Uterus (tissue), 4 donors: ENCODE results near the gene PRRG2. TPM values are rescaled to one million over a fixed set of nuclear protein-coding genes. Genes with fewer than 3 reads are reported as not detected.

ENCODE experiments used
- DNase-seq, 2 donors: peaks; one replicate each; pipeline ENCODE4 v3.0.0-alpha.2; 2019 to 2020
- H3K27ac ChIP-seq, 2 donors: fragments of 200-600 bp; sonication (generic); 1 replicate in 1 of 2; 2 replicates in 1 of 2; pipeline ENCODE4 v1.5.1; 2016 to 2018
- H3K27me3 ChIP-seq, 2 donors: fragments of 200-600 bp; sonication (generic); one replicate each; pipeline ENCODE4 v1.5.1; 2018 to 2019; ENCODE audit warnings: control low read depth in 1 of 2
- H3K36me3 ChIP-seq, 2 donors: fragments of 200-600 bp; sonication (generic); one replicate each; pipeline ENCODE4 v1.5.1; 2019; ENCODE audit warnings: control low read depth in 1 of 2
- H3K4me1 ChIP-seq, 2 donors: fragments of 200-600 bp; sonication (generic); one replicate each; pipeline ENCODE4 v1.5.1; 2018 to 2019; ENCODE audit warnings: control low read depth in 1 of 2
- H3K4me3 ChIP-seq, 2 donors: fragments of 200-600 bp; sonication (generic); 1 replicate in 1 of 2; 2 replicates in 1 of 2; pipeline ENCODE4 v1.5.1; 2018 to 2019; ENCODE audit warnings: mild to moderate bottlenecking in 1 of 2
- H3K9me3 ChIP-seq, 2 donors: fragments of 200-600 bp; sonication (generic); one replicate each; pipeline ENCODE4 v1.5.1; 2019; ENCODE audit warnings: control low read depth in 1 of 2
- CTCF ChIP-seq, 4 experiments: fragments of 200-600 bp in 2 of 4; fragments of 450-650 bp in 2 of 4; sonication (generic) in 2 of 4; IDR thresholded peaks; one replicate each; pipeline ENCODE4 v1.5.1; 2016 to 2019; ENCODE audit warnings: antibody characterized with exemption in 4 of 4, mild to moderate bottlenecking in 2 of 4, moderate library complexity in 1 of 4
- POLR2A ChIP-seq, 2 donors: fragments of 450-650 bp; IDR thresholded peaks; one replicate each; pipeline ENCODE4 v1.6.1; 2016; ENCODE audit warnings: antibody characterized with exemption in 2 of 2, mild to moderate bottlenecking in 1 of 2, moderate library complexity in 1 of 2
- intact Hi-C: fragments of 100-400 bp; cut with DNase I; formaldehyde crosslinking; loops from one replicate; pipeline ENCODE4 v1.15.1; 2023; ENCODE audit warnings: low total_unique reads
- total RNA-seq, 4 donors: library from RNA; depleted of rRNA in 3 of 4; stranded (reverse); fragments of >200 nt in 3 of 4; gene quantifications; one replicate each; pipeline versions ENCODE4 v1.1.0 to v1.2.4, GENCODE V29; 2014 to 2023
- donor health status: DM: yes; HTN: yes; CAD: no.

The PRRG2 gene
- total RNA-seq, 4 donors from 2014 or later = 0.95 to 1.4 TPM; not detected in 2

- no peaks in the 10 kb centered on the region for H3K4me1 ChIP-seq
- TF ChIP-seq CTCF (IDR thresholded peaks at IDR 0.05) = no peak
- TF ChIP-seq POLR2A (IDR thresholded peaks at IDR 0.05) = no peak
- H3K9me3 ChIP-seq = no peaks in the 10 kb centered on the region
- no peak overlapping the region for H3K4me3 ChIP-seq
- DNase-seq = no peak
- peak overlapping the region in 1 of 2 donors; percentile 40 for H3K27ac ChIP-seq
- intact Hi-C loops = no loop called here
- H3K36me3 ChIP-seq = no peaks in the 10 kb centered on the region
- H3K27me3 ChIP-seq = no peaks in the 10 kb centered on the region
These were observed 27.5 kb upstream of the PRRG2 start for GRCh38 chr19:49553451-49554271.

DNA sequence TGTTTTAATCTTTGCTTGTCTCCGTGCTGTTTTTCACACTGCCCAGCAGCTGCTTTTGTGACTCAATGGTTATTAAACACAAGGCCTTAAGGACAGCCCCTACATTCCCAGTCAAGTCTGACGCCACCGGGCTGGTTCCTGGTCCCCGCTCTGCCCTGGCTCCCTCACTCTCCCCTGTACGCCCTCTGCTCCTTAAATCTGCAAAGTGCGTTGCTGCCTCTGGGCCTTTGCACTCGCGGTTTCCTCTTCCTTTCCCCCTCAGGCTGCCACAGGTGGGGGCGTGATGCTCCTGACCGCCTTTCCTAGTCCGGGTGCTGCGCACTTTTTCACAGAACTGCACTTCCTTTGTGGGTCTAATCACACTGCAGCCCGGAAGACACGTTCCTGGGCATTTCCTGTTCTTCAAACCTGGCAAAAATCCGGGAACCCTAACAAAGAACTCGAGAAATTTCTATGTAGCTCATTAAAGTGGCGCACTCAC is 26.4 kb upstream of the PRRG2 start:
- intact Hi-C loops = no loop called here
- Histone ChIP-seq H3K4me3 (no peak overlapping the region), H3K9me3 (no peaks in the 10 kb centered on the region), H3K27me3 (no peaks in the 10 kb centered on the region), H3K36me3 (no peaks in the 10 kb centered on the region), H3K27ac (peak overlapping the region; percentile 40 to 43), H3K4me1 (no peaks in the 10 kb centered on the region)
- peak in 1 of 2 donors; percentile 48 for DNase-seq
- TF ChIP-seq POLR2A (IDR thresholded peaks at IDR 0.05) (no peak), CTCF (IDR thresholded peaks at IDR 0.05) (no peak)

DNA sequence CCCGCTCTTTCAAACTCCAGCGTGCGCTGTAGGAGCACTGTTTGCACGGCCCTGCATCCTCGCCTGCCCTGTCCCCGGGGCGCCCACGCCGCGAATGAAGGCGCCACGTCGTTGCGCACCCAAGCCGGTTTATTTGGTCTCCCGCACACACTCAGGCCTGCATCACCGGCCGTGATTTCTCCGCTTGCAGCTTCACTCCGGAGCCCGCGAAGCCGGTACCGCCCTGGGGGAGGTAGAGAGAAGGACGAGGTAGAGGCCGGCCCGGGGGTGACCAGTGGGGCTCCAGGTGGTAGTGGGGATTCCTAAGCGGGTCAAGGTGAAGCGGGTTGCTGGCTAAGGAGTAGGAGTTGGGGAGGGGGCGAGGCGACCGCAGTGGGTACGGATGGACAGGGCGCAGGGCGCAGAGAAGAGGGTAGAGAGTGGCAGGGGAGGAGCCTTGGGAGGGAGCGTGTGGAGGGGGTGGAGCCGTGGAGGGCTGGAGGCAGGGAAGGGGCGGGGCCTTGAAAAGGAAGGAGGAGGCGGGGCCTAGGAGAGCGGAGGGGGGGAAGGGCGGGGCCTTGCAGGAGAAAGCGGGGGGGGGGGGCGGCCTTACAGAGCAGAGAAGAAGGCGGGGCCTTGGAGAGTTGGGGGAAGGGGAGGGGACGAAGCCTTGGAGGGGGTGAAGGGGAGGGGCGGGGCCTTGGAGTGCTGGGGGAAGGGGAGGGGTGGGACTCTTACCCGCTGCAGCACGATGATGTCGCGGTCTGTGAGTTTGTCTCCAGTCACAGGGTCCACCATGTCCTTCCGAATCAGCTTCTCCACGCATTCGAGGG is 25.3 kb upstream of the PRRG2 start:
- Histone ChIP-seq H3K27ac (peak overlapping the region; percentile 31 to 48), H3K27me3 (no peaks in the 10 kb centered on the region), H3K4me1 (no peaks in the 10 kb centered on the region), H3K9me3 (no peaks in the 10 kb centered on the region), H3K4me3 (no peak overlapping the region), H3K36me3 (no peaks in the 10 kb centered on the region)
- TF ChIP-seq CTCF (IDR thresholded peaks at IDR 0.05) (no peak), POLR2A (IDR thresholded peaks at IDR 0.05) (no peak)
- peak; percentile 68 to 77 for DNase-seq
- intact Hi-C loops = no loop called here

DNA sequence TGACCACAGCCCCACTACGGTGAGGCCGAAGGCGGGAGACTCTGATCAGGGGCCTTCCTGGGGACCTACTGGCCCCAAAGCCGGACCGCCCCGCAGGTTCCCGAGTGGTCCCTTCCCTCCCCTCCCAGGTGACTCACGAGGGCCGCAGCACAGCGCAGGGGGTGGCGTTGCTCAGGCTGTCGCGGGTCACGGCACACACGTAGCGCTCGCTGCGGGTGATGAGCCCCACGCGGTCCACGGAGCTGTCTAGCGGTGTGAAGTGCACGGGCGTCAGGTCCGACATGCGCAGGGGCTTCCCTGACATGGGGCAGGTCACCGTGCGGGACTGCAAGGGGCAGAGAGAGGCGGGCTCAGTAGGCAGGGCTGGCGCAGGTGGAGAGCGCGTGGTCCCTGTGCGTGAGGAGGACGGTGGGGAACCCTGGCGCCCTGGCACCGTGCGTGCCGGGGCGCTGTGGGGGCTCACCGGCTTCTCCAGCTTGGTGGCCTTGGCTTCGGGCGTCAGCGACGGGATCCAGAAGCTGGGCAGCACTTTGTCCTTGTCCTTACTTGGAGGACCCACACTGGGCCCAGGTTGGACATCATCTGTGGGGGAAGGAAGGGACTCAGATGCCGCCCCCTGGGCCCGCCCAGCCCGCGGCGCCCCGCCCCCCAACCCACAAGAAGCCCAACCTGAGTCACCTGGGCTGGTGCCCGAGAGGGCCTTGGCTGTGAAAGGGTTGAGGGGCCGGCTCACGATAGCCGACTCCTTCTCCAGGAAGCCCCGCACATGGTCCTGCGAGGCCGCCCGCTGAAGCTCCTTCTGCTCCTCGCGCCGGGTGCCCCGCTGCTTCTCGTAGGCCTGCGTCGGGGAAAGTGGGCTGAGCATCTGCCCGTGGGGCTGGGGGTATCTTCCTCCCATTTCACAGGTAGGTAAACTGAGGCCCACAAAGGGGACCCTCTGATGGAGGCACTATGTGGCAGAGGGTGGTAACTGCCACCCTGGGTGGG is 24.4 kb upstream of the PRRG2 start:
- Histone ChIP-seq H3K36me3 (no peaks in the 10 kb centered on the region), H3K4me3 (no peak overlapping the region)
- intact Hi-C loops = no loop called here

More for the DNA sequence above, 24.4 kb upstream of the PRRG2 start:
- Histone ChIP-seq H3K4me1 (no peaks in the 10 kb centered on the region), H3K9me3 (no peaks in the 10 kb centered on the region), H3K27ac (no peak overlapping the region), H3K27me3 (no peaks in the 10 kb centered on the region)
- DNase-seq = no peak
- no peak for TF ChIP-seq POLR2A (IDR thresholded peaks at IDR 0.05)
- no peak for TF ChIP-seq CTCF (IDR thresholded peaks at IDR 0.05)
